ENCODE results near the gene RBBP8NL. TPM values are rescaled to one million over a fixed set of nuclear protein-coding genes. Genes with fewer than 3 reads are reported as not detected.

The RBBP8NL gene
- total and polyA plus RNA-seq, 9 of the 15 experiments (the other 6 are each of a cell fraction or from before 2014, with no cell fraction given) = not detected

DNA sequence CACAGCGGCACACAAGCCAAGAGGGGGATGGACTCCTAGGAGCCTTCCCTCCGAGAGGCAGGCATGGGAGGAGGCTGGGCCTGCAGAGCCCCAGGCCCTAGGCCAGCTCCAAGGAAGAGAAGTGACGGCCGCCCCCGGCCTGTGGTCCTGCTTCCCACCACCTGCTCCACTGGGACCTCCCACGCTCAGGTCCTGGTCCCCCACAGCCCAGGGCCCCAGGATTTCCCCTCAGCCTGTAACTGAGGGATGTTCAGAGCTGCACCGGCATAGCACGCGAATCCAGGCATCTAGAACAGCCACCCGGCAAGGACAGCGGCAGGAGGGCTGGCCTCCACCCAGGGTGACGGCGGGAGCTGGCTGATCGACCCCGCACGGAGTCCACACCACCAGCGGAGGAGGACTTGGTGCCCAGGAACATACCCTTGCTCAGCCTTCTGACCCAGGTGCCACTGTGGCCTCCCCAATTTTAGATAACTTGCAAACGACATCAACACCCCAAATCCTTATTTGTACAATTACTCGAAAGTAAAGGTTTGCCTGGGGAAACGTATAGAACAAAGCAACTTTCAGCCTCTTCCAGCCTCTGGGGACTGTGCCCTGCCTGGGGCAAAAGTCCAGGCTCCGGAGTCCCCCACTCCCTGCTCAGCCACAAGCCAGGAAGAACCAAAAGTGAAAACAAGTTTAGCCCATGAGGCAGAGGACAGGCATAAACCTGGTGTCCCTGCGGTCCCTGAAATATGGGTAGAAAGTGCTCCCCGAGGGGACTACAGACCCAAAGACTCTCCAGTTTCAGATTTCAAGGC, 45.0 kb upstream of the RBBP8NL start:
- H3K9me1 ChIP-seq (ENCODE audit: control insufficient read depth, insufficient read depth, low read length) = no peaks in the 10 kb centered on the region
- DNase-seq (ENCODE audit: extremely low read depth in 1 of 4, low spot score in 3 of 4) = no peak
- no peak for ATAC-seq
- peak overlapping the region in 1 of 2 experiments; percentile 81; a peak in 2 of 4 replicates for H3K9ac ChIP-seq (ENCODE audit: insufficient read depth in 1 of 2, low read depth in 2 of 2, low read length in 2 of 2)
- WGBS (ENCODE audit: insufficient coverage, low coverage, missing lambda C conversion rate) = 48% methylated on average over 23 of the region's 23 CpGs
- CTCF ChIA-PET (ENCODE audit: low intra/inter-chr PET ratio) = no interaction called here
- BruUV-seq (replicated peaks) = no TSS peak
- H3K4me2 ChIP-seq (ENCODE audit: insufficient read depth, low read length) = no peak overlapping the region
- intact Hi-C loops (cut with micrococcal nuclease) (no loop called here), in situ Hi-C loops (cut with MboI) (no loop called here)
- no peak overlapping the region for H2AFZ ChIP-seq (ENCODE audit: low read depth, low read length)
- H3K4me3 ChIP-seq = no peak overlapping the region
- no peaks in the 10 kb centered on the region for H3K36me3 ChIP-seq (ENCODE audit: control insufficient read depth, insufficient read depth, low read length)
- TF ChIP-seq MYC (IDR thresholded peaks at IDR 0.05; ENCODE audit: low read depth, low read length) (no peak), MYC (CRISPR knock-in tag; IDR thresholded peaks at IDR 0.05; ENCODE audit: borderline replicate concordance, low read depth) (no peak), RFX1 (IDR thresholded peaks at IDR 0.05) (no peak)
- no peaks in the 10 kb centered on the region for H3K79me2 ChIP-seq (ENCODE audit: control insufficient read depth, insufficient read depth, low read length)
- POLR2A ChIA-PET = interaction anchor here (0.6 to 2.5 kb wide), 3 partner anchors 9 to 27 kb away, joined by 3 to 9 read pairs (median 8); no protein-coding TSS in a partner anchor
- no peaks in the 10 kb centered on the region for H3K9me3 ChIP-seq (replicated peaks; ENCODE audit: control insufficient read depth, insufficient read depth, low read depth, low read length)
- no peaks in the 10 kb centered on the region for H4K20me1 ChIP-seq (replicated peaks; ENCODE audit: control insufficient read depth, insufficient read depth, low read length)
- peaks cover 8 to 40% of the 10 kb centered on the region in 2 experiments; a peak in 4 of 5 replicates for H3K27me3 ChIP-seq (ENCODE audit: control insufficient read depth in 2 of 2, insufficient read depth in 2 of 2, low read length in 2 of 2)
- no peak overlapping the region for H3K27ac ChIP-seq (ENCODE audit: extremely low read depth, low read depth, low read length)
- peaks cover 0 to 59% of the 10 kb centered on the region in 2 experiments; a peak in 2 of 5 replicates for H3K4me1 ChIP-seq (replicated peaks in 1 of 2; ENCODE audit: control insufficient read depth in 2 of 2, insufficient read depth in 2 of 2, low read length in 2 of 2)
- no peak for FAIRE-seq

DNA sequence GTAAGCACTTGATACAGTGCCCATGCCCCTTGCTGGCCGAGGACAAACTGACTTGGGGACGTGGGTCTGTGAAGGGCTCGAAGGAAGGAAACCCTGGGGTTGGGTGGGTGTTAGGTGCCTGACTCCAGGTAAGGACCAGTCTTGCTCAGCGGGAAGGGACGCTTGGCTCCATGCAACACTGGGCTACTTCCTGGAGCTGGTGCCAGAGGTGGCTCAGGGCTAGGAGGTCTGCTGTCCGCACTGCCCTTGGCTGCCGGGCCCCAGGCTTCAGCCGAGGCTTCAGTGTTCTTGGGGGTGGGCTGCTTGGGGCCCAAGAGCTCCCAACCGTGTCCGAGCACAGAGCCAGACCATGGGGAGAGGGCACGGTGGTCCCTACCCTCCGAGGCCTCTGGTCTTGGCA, 43.1 kb upstream of the RBBP8NL start:
- intact Hi-C loops (cut with micrococcal nuclease) = no loop called here
- TF ChIP-seq PHF8 (IDR thresholded peaks at IDR 0.05; ENCODE audit: borderline replicate concordance, low read length) = no peak
- TF ChIP-seq, protein P1, sequence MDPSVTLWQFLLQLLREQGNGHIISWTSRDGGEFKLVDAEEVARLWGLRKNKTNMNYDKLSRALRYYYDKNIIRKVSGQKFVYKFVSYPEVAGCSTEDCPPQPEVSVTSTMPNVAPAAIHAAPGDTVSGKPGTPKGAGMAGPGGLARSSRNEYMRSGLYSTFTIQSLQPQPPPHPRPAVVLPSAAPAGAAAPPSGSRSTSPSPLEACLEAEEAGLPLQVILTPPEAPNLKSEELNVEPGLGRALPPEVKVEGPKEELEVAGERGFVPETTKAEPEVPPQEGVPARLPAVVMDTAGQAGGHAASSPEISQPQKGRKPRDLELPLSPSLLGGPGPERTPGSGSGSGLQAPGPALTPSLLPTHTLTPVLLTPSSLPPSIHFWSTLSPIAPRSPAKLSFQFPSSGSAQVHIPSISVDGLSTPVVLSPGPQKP (CRISPR knock-in tag; IDR thresholded peaks at IDR 0.05) = no peak
- TF ChIP-seq ZZZ3 (IDR thresholded peaks at IDR 0.05) = no peak
- no peak for TF ChIP-seq SMC3 (conservative IDR thresholded peaks at IDR 0.05; ENCODE audit: insufficient read depth, low read depth, low read length)
- H3K27me3 ChIP-seq (ENCODE audit: control insufficient read depth in 2 of 2, insufficient read depth in 2 of 2, low read length in 2 of 2) = peaks cover 8 to 51% of the 10 kb centered on the region in 2 experiments; a peak in 4 of 5 replicates

More for the DNA sequence above, 43.1 kb upstream of the RBBP8NL start:
- BruUV-seq (replicated peaks) = no TSS peak
- ChIA-PET POLR2A (interaction anchor here (0.6 to 2.5 kb wide), 2 partner anchors 11 to 352 kb away, joined by 3 to 8 read pairs; no protein-coding TSS in a partner anchor), CTCF (ENCODE audit: low intra/inter-chr PET ratio) (no interaction called here)
- DNase-seq (ENCODE audit: extremely low read depth in 1 of 4, low spot score in 3 of 4) (no peak), ATAC-seq (no peak), FAIRE-seq (no peak)
- no peak overlapping the region for H3K27ac ChIP-seq (ENCODE audit: extremely low read depth, low read depth, low read length)
- in situ Hi-C loops (cut with MboI) = no loop called here
- H3K4me3 ChIP-seq = no peak overlapping the region
- 20% methylated on average over 10 of the region's 12 CpGs for WGBS (ENCODE audit: insufficient coverage, low coverage, missing lambda C conversion rate)
- peaks cover 0 to 65% of the 10 kb centered on the region in 2 experiments; a peak in 2 of 5 replicates for H3K4me1 ChIP-seq (replicated peaks in 1 of 2; ENCODE audit: control insufficient read depth in 2 of 2, insufficient read depth in 2 of 2, low read length in 2 of 2)
- H3K4me2 ChIP-seq (ENCODE audit: insufficient read depth, low read length) = no peak overlapping the region
- H4K20me1 ChIP-seq (replicated peaks; ENCODE audit: control insufficient read depth, insufficient read depth, low read length) = no peaks in the 10 kb centered on the region; the same call in 1 of the 2 replicates
- no peak overlapping the region for H2AFZ ChIP-seq (ENCODE audit: low read depth, low read length)
- no peaks in the 10 kb centered on the region for H3K36me3 ChIP-seq (ENCODE audit: control insufficient read depth, insufficient read depth, low read length)
- H3K9ac ChIP-seq (ENCODE audit: insufficient read depth in 1 of 2, low read depth in 2 of 2, low read length in 2 of 2) = no peak overlapping the region
- H3K9me3 ChIP-seq (replicated peaks; ENCODE audit: control insufficient read depth, insufficient read depth, low read depth, low read length) = no peaks in the 10 kb centered on the region
- no peaks in the 10 kb centered on the region for H3K9me1 ChIP-seq (ENCODE audit: control insufficient read depth, insufficient read depth, low read length)
- no peaks in the 10 kb centered on the region for H3K79me2 ChIP-seq (ENCODE audit: control insufficient read depth, insufficient read depth, low read length)

All from K562 (cell line).